PC-9 (cell line): ENCODE results near the gene RBP5. TPM values are rescaled to one million over a fixed set of nuclear protein-coding genes. Genes with fewer than 3 reads are reported as not detected.

ENCODE experiments used
- BruUV-seq: library from RNA; stranded (reverse); fragments of 400-500 nt; replicated peaks from 2 replicates; lab custom pipeline; 2021; lab: Mats Ljungman, UMichigan
- CTCF ChIA-PET: fragments of 300-600 bp; sonication (Branson Sonifier 250); formaldehyde crosslinking; loops from one replicate; lab custom pipeline; 2022; ENCODE audit warnings: antibody characterized with exemption; lab: Charles Lee
- POLR2A ChIA-PET: fragments of 300-600 bp; sonication (Branson Sonifier 250); formaldehyde crosslinking; loops from one replicate; lab custom pipeline; 2022; ENCODE audit warnings: antibody characterized with exemption; ENCODE audit not compliant: unreplicated experiment; lab: Charles Lee
- DNase-seq, 2 experiments: peaks; one replicate each; pipeline versions ENCODE4 v3.0.0 to v3.0.0-alpha.2; 2015 to 2022; ENCODE audit warnings: mixed read lengths in 1 of 2
- H2AFZ ChIP-seq: fragments of 200-600 bp; sonication (generic); 2 replicates; pipeline ENCODE4 v1.8.1; 2017; ENCODE audit warnings: antibody characterized with exemption
- H3F3A ChIP-seq: fragments of 200-600 bp; sonication (generic); 2 replicates; pipeline ENCODE4 v1.8.1; 2017; ENCODE audit warnings: antibody characterized with exemption, mild to moderate bottlenecking, low read depth; ENCODE audit not compliant: insufficient read depth
- H3K27ac ChIP-seq: fragments of 200-600 bp; sonication (generic); 2 replicates; pipeline ENCODE4 v1.6.1; 2016; ENCODE audit warnings: mixed run types
- H3K27me3 ChIP-seq: fragments of 200-600 bp; sonication (generic); 2 replicates; pipeline ENCODE4 v1.6.1; 2016; ENCODE audit warnings: low read depth, mixed run types; ENCODE audit not compliant: insufficient read depth
- H3K36me3 ChIP-seq: fragments of 200-600 bp; sonication (generic); 2 replicates; pipeline ENCODE4 v1.6.1; 2016; ENCODE audit warnings: low read depth, mixed run types
- H3K4me1 ChIP-seq: fragments of 200-600 bp; sonication (generic); replicated peaks from 2 replicates; pipeline ENCODE4 v1.6.1; 2016; ENCODE audit warnings: mixed run types; ENCODE audit not compliant: insufficient read depth
- H3K4me2 ChIP-seq: fragments of 200-600 bp; sonication (generic); 2 replicates; pipeline ENCODE4 v1.6.1; 2017; ENCODE audit warnings: mixed run types
- H3K4me3 ChIP-seq: fragments of 200-600 bp; sonication (generic); 2 replicates; pipeline ENCODE4 v1.6.1; 2016; ENCODE audit warnings: mixed run types
- H3K79me2 ChIP-seq: fragments of 200-600 bp; sonication (generic); 2 replicates; pipeline ENCODE4 v1.6.1; 2017; ENCODE audit warnings: low read depth, mixed run types
- H3K9me2 ChIP-seq: fragments of 200-600 bp; sonication (generic); 2 replicates; pipeline ENCODE4 v1.8.1; 2017; ENCODE audit warnings: mild to moderate bottlenecking; ENCODE audit not compliant: insufficient read depth
- H3K9me3 ChIP-seq: fragments of 200-600 bp; sonication (generic); 2 replicates; pipeline ENCODE4 v1.8.1; 2016; ENCODE audit warnings: low read depth; ENCODE audit not compliant: insufficient read depth
- H4K20me1 ChIP-seq: fragments of 200-600 bp; sonication (generic); 2 replicates; pipeline ENCODE4 v1.8.1; 2017; ENCODE audit not compliant: insufficient read depth
- EZH2 ChIP-seq: fragments of 200-600 bp; sonication (generic); IDR thresholded peaks from 2 replicates; pipeline ENCODE4 v1.8.0; 2017; ENCODE audit warnings: antibody characterized with exemption, low read depth
- intact Hi-C: fragments of 100-400 bp; cut with micrococcal nuclease; formaldehyde crosslinking; loops from one replicate; pipeline ENCODE4 v1.10.0; 2022; ENCODE audit not compliant: unreplicated experiment
- total RNA-seq: library from RNA; stranded (reverse); gene quantifications from 2 replicates; pipeline ENCODE4 v1.2.3, GENCODE V29; 2021
- TF ChIP-seq, protein P1 (sequence below): fragments of 200-600 bp; sonication (generic); conservative IDR thresholded peaks from 2 replicates; pipeline ENCODE4 v1.6.1; 2017; ENCODE audit warnings: mixed run types, antibody characterized with exemption, mild to moderate bottlenecking, moderate library complexity

The RBP5 gene
- total RNA-seq, 1 experiment from 2014 or later = 0.74 TPM

DNA sequence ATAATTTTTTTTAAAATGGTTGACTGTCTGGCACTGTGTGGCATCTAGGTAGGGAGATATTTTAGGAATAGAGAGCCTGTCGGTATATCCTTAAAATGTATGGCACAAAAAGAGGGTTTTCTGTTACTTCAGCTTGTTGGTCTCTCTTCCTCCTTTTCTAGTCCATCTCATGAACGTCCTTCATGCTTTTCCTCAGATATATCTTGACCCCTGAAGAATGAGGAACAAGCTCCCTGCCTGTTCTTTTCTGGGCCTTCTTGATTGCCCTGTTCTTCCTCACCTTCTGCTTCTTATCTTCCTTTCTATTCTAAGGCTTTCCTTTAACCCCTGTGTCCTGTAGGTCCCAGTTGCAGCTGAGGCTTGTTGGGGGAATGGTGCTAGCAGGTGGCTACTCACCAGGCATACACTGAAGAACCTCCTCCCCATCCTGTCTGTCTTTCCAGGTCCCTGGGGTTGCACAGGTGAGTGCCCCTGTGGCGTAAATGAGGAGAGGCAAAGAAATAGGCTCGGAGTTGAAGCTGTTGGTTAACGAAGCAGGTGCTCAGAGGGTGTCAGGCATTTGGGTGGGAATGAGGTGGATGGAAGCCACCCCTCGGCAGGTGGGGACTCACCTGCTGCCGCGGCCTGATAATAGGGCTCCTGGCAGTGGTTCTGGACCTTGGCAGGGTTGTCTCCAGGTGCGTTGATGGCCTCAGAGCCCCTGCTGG lies 29.2 kb downstream of the RBP5 start:
- POLR2A ChIA-PET = interaction anchor here (1.1 kb wide), 1 partner anchor 9 kb away, joined by 3 read pairs; no protein-coding TSS in a partner anchor

DNA sequence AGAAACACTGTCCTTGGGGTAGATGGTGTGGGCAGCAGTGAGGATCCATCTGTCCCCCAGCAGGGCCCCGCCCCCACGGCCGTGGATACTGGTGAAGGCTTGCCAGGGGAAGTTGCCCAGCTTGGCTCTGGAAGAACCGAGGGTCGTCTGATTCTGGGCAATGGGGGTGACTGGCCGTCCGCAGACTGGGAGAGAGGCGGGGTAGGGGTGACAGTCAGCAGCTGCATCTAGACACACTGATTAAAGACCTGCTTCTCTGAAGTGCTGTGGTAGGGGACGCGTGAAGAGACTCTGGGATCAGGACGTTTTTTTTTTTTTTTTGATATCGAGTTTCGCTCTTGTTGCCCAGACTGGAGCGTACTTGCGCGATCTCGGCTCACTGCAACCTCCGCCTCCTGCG lies 31.7 kb downstream of the RBP5 start:
- H3K27me3 ChIP-seq = no peaks in the 10 kb centered on the region
- H4K20me1 ChIP-seq = no peaks in the 10 kb centered on the region
- ChIA-PET POLR2A (no interaction called here), CTCF (no interaction called here)
- H3K4me1 ChIP-seq = no peaks in the 10 kb centered on the region
- no peak overlapping the region for H3K4me3 ChIP-seq
- no peak for DNase-seq
- intact Hi-C loops = no loop called here
- no peak overlapping the region for H2AFZ ChIP-seq
- no peaks in the 10 kb centered on the region for H3K36me3 ChIP-seq
- H3K4me2 ChIP-seq = no peak overlapping the region
- H3K9me3 ChIP-seq = no peaks in the 10 kb centered on the region
- H3F3A ChIP-seq = peaks cover 3% of the 10 kb centered on the region; the same call in 1 of the 2 replicates
- H3K79me2 ChIP-seq = no peaks in the 10 kb centered on the region
- no peaks in the 10 kb centered on the region for H3K9me2 ChIP-seq
- H3K27ac ChIP-seq = no peak overlapping the region
- BruUV-seq = no TSS peak
- TF ChIP-seq, protein P1, sequence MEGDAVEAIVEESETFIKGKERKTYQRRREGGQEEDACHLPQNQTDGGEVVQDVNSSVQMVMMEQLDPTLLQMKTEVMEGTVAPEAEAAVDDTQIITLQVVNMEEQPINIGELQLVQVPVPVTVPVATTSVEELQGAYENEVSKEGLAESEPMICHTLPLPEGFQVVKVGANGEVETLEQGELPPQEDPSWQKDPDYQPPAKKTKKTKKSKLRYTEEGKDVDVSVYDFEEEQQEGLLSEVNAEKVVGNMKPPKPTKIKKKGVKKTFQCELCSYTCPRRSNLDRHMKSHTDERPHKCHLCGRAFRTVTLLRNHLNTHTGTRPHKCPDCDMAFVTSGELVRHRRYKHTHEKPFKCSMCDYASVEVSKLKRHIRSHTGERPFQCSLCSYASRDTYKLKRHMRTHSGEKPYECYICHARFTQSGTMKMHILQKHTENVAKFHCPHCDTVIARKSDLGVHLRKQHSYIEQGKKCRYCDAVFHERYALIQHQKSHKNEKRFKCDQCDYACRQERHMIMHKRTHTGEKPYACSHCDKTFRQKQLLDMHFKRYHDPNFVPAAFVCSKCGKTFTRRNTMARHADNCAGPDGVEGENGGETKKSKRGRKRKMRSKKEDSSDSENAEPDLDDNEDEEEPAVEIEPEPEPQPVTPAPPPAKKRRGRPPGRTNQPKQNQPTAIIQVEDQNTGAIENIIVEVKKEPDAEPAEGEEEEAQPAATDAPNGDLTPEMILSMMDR = no peak
- no peak for TF ChIP-seq EZH2

More for the DNA sequence above, 29.2 kb downstream of the RBP5 start:
- no peak overlapping the region for H3K4me2 ChIP-seq
- H3K9me2 ChIP-seq = no peaks in the 10 kb centered on the region
- no peak for DNase-seq
- no peak overlapping the region for H2AFZ ChIP-seq
- H3K27me3 ChIP-seq = no peaks in the 10 kb centered on the region
- H3K4me1 ChIP-seq = no peaks in the 10 kb centered on the region
- CTCF ChIA-PET = interaction anchor here (0.5 to 0.6 kb wide), 3 partner anchors 56 to 734 kb away, joined by 3 to 7 read pairs (median 4); no protein-coding TSS in a partner anchor
- no peaks in the 10 kb centered on the region for H3K79me2 ChIP-seq
- no peaks in the 10 kb centered on the region for H3K9me3 ChIP-seq
- peaks cover 3% of the 10 kb centered on the region; the same call in 1 of the 2 replicates for H3F3A ChIP-seq
- TF ChIP-seq, protein P1 = no peak
- TF ChIP-seq EZH2 = no peak
- no peaks in the 10 kb centered on the region for H4K20me1 ChIP-seq
- BruUV-seq = no TSS peak
- H3K4me3 ChIP-seq = no peak overlapping the region
- no peak overlapping the region for H3K27ac ChIP-seq
- H3K36me3 ChIP-seq = 0 out of 2 replicates have a peak, but pooled peaks cover 3% of the 10 kb centered on the region
- intact Hi-C loops = no loop called here

DNA sequence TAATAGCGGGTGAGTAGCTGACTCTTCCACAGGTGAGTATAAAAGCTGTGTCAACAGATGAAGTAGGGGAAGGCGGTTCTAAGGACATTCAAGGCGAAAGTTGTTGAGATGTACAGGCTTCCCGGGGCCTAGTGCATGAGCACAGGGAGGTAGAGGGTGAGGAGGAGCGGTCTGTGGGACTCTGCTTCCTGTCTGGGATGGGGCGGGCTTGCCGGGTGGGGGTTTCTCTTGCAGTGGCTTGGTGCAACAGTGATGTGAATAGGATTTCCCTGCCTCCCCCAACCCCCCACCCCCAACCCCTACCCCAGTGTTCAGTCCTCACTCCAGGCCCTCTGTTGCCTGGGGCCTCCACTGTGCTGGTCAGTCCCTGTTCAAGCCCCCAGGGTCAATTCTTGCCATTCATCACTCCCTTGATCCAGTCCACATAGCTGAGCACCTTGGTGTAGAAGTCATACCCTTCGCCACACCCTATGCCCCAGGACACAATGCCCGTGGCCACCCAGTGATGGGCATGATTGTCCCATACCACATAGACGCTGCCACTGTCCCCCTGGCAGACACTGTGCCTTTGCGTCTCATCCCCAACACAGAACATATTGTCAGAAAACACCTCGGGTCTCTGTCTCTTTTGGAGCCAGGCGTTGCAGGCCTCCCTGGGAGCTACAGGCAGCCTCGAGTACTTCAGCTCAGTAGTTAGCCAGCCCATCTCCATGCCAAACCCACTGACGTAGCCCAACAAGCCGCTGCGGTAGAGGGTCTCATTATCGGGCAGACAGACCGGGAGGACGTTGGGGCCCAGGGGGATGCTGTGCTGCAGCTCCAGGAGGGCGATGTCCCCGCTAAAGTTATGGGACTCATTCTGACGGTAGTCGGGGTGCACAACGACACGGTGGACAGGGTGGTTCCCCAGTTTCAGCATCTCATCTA lies 32.4 kb downstream of the RBP5 start:
- H3K36me3 ChIP-seq = no peaks in the 10 kb centered on the region
- intact Hi-C loops = no loop called here
- no peak overlapping the region for H3K4me3 ChIP-seq
- POLR2A ChIA-PET = interaction anchor here (0.6 to 0.9 kb wide), 5 partner anchors 12 to 171 kb away, joined by 3 to 19 read pairs (median 4); partner anchors contain the start of gene LPCAT3
- peaks cover 3% of the 10 kb centered on the region; the same call in 1 of the 2 replicates for H3F3A ChIP-seq
- H3K79me2 ChIP-seq = no peaks in the 10 kb centered on the region
- no peaks in the 10 kb centered on the region for H3K27me3 ChIP-seq
- H3K27ac ChIP-seq = no peak overlapping the region
- TF ChIP-seq EZH2 = no peak
- TF ChIP-seq, protein P1 = no peak
- CTCF ChIA-PET = interaction anchor here (1.1 kb wide), 1 partner anchor 151 kb away, joined by 4 read pairs; no protein-coding TSS in a partner anchor
- H3K4me1 ChIP-seq = no peaks in the 10 kb centered on the region
- DNase-seq = no peak
- H2AFZ ChIP-seq = no peak overlapping the region
- no peaks in the 10 kb centered on the region for H3K9me2 ChIP-seq
- H4K20me1 ChIP-seq = no peaks in the 10 kb centered on the region
- H3K9me3 ChIP-seq = no peaks in the 10 kb centered on the region
- H3K4me2 ChIP-seq = no peak overlapping the region
- no TSS peak for BruUV-seq
